Suprapubic skin (tissue), 4 donors: ENCODE results near the gene BMP8B.

Experiments used
- EP300 ChIP-seq: sonication (generic); formaldehyde crosslinking; IDR thresholded peaks from one replicate; pipeline ENCODE4 v1.6.1; 2017; ENCODE audit warnings: antibody characterized with exemption
- POLR2A ChIP-seq, 2 donors: fragments of 450-650 bp; IDR thresholded peaks; one replicate each; pipeline ENCODE4 v1.6.1; 2017; ENCODE audit warnings: antibody characterized with exemption in 2 of 2, mild to moderate bottlenecking in 2 of 2, moderate library complexity in 2 of 2
- POLR2AphosphoS5 ChIP-seq, 3 donors: sonication (generic); formaldehyde crosslinking; IDR thresholded peaks; one replicate each; pipeline ENCODE4 v1.6.1; 2017; ENCODE audit warnings: antibody characterized with exemption in 3 of 3
- TF ChIP-seq, protein P1 (sequence below), 2 donors: fragments of 200-600 bp in 1 of 2; fragments of 450-650 bp in 1 of 2; sonication (generic) in 1 of 2; IDR thresholded peaks; one replicate each; pipeline ENCODE4 v1.5.1; 2016 to 2019; ENCODE audit warnings: antibody characterized with exemption in 2 of 2, mild to moderate bottlenecking in 1 of 2, moderate library complexity in 1 of 2

DNA sequence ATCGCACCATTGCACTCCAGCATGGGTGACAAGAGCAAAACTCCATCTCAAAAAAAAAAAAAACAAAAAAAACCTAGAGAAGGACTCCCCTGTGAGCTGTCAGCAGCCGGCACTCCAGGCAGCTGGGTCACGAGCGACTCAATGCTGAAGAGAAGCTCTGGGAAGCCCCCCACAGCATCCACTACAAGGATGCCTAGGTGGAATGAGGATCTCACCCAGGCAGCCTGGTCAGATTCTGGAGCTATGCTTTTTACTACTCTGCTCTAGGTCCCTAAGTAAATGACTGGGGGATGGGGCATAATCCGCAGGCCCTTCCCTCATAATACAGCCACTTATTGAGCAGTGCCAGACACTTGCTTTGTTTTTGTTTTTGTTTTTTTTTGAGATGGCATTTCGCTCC lies 6.6 kb downstream of the BMP8B start:
- TF ChIP-seq, protein P1, sequence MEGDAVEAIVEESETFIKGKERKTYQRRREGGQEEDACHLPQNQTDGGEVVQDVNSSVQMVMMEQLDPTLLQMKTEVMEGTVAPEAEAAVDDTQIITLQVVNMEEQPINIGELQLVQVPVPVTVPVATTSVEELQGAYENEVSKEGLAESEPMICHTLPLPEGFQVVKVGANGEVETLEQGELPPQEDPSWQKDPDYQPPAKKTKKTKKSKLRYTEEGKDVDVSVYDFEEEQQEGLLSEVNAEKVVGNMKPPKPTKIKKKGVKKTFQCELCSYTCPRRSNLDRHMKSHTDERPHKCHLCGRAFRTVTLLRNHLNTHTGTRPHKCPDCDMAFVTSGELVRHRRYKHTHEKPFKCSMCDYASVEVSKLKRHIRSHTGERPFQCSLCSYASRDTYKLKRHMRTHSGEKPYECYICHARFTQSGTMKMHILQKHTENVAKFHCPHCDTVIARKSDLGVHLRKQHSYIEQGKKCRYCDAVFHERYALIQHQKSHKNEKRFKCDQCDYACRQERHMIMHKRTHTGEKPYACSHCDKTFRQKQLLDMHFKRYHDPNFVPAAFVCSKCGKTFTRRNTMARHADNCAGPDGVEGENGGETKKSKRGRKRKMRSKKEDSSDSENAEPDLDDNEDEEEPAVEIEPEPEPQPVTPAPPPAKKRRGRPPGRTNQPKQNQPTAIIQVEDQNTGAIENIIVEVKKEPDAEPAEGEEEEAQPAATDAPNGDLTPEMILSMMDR (IDR thresholded peaks at IDR 0.05): no peak
- TF ChIP-seq EP300 (no peak), POLR2A (IDR thresholded peaks at IDR 0.05) (no peak), POLR2AphosphoS5 (IDR thresholded peaks at IDR 0.05) (no peak)
